Adipocyte (in vitro differentiated cells): ENCODE results near the gene RNF121.
A peak's percentile ranks its signal among the peaks of the same experiment; 100 is the strongest.

Source experiments
- DNase-seq: peaks from one replicate; pipeline ENCODE4 v3.0.0-alpha.2; 2015; ENCODE audit warnings: low read depth
- H3K27me3 ChIP-seq: replicated peaks from 2 replicates; pipeline ENCODE4 v1.7.0; 2013; ENCODE audit warnings: mild to moderate bottlenecking, low read length, moderate library complexity; ENCODE audit not compliant: control insufficient read depth, insufficient read depth
- H3K36me3 ChIP-seq: 2 replicates; pipeline ENCODE4 v1.7.0; 2013; ENCODE audit warnings: low read length, mild to moderate bottlenecking, moderate library complexity; ENCODE audit not compliant: control insufficient read depth, insufficient read depth, severe bottlenecking
- H3K4me1 ChIP-seq: 2 replicates; pipeline ENCODE4 v1.7.0; 2013; ENCODE audit warnings: mild to moderate bottlenecking, low read length, moderate library complexity; ENCODE audit not compliant: control insufficient read depth, insufficient read depth
- H3K4me3 ChIP-seq: 2 replicates; pipeline ENCODE4 v1.7.0; 2013; ENCODE audit warnings: mild to moderate bottlenecking, low read length, moderate library complexity
- H3K9ac ChIP-seq: 2 replicates; pipeline ENCODE4 v1.7.0; 2013; ENCODE audit warnings: mild to moderate bottlenecking, low read length, moderate library complexity
- H3K9me3 ChIP-seq: 2 replicates; pipeline ENCODE4 v1.7.0; 2013; ENCODE audit warnings: mild to moderate bottlenecking, low read length, moderate library complexity; ENCODE audit not compliant: control insufficient read depth

The RNF121 gene

DNA sequence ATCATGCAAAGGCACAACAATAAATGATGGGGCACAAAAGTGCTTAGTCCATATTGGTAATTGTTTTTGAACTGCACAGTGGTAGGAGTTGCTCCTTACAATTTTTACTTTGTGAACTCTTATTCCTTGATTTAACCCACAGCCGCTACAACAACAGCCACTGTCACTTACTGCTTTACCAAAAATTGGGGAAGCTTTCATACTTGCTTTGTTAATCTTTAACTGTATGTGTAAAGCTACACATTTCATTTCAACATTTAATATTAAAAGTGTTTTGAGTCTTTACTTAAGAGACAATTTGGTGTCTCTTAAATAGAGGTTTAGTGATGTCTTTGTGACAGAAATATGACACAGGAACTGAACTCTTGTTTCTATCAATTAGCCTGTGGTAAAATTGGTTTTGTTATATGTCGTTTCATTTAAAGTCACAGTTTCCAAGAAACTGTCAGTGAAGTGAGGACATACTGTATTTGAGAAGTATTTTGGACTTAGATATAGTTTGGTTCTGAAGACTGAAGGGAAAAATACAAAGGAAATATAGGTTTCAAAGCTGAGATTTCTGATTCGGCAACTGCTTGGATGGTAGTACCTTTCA is 63.4 kb downstream of the RNF121 start:
- Histone ChIP-seq H3K9me3 (no peaks in the 10 kb centered on the region), H3K36me3 (peaks cover 8% of the 10 kb centered on the region), H3K4me1 (peaks cover 10% of the 10 kb centered on the region), H3K9ac (no peak overlapping the region), H3K27me3 (no peaks in the 10 kb centered on the region), H3K4me3 (no peak overlapping the region)
- no peak for DNase-seq

DNA sequence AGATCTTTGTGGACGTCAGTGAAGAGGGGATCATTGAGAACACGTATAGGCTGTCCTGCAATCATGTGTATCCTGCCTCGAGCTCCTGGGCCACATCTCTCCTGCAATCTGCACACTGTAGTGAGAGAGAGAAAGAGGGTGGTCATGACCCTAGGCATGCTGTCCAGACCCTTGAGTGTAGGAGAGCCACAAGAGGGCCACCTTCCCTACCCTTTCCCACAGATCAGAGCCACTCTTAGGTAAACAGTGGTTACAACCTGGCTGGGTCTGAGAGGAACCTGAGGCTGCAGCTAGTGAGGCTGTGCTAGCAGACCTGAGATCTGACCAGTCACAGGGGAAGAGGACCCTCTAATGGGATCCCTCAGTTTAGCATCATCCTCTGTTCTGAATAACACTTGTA is 65.9 kb downstream of the RNF121 start:
- no peaks in the 10 kb centered on the region for H3K27me3 ChIP-seq
- H3K4me1 ChIP-seq = peaks cover 8% of the 10 kb centered on the region
- no peak overlapping the region for H3K4me3 ChIP-seq
- no peak overlapping the region for H3K9ac ChIP-seq
- H3K9me3 ChIP-seq = no peaks in the 10 kb centered on the region
- DNase-seq = no peak
- peaks cover 8% of the 10 kb centered on the region for H3K36me3 ChIP-seq

DNA sequence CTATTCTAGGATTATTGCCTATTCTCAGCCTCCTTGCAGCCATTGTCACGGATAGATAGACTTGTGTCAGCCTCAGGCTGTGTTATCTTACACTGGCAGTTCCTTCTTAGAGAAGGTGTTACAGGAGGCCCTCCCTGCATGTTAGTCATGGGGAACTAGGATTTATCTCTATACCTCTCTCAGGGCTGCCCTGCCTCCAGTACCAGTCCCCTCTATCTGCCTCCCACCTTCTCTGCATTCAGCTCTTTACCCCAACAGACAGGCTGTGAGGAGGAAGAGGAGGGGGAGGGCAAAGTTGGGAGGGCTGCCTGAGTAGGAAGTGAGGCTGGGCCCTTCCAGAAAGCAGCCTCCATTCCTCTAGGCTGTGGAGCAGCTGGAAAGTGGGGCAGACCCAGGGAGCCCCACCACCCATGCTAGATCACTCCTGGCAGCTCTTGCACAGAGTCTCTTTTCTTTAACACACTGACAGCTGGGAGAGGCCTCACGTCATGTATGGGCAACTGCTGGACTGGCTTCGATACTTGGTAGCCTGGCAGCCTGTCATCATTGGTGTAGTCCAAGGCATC is 67.0 kb downstream of the RNF121 start:
- no peak overlapping the region for H3K9ac ChIP-seq
- no peaks in the 10 kb centered on the region for H3K9me3 ChIP-seq
- H3K4me1 ChIP-seq = peaks cover 9% of the 10 kb centered on the region
- H3K36me3 ChIP-seq = peaks cover 3% of the 10 kb centered on the region
- H3K27me3 ChIP-seq = no peaks in the 10 kb centered on the region
- DNase-seq = no peak
- H3K4me3 ChIP-seq = no peak overlapping the region

DNA sequence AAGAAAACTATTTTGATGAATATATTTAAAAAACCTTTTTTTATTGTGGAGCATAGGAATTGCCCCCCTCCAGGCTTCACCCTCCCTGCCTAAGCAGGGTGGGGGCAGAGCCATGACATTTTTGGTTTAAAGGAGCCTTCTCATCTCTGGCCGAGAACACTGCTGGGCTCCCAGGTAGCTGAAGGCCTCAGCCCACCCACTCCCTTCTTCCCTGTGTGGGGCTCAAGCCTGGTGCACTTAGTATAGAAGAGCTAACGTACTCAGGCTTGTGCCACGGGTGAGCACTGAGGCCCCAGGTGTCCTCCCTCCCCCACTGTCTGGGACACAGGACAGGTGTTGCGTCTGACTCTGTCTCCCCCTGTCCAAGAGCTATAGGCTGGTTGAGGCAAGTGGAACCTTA is 67.7 kb downstream of the RNF121 start:
- Histone ChIP-seq H3K36me3 (no peaks in the 10 kb centered on the region), H3K9me3 (no peaks in the 10 kb centered on the region)

DNA sequence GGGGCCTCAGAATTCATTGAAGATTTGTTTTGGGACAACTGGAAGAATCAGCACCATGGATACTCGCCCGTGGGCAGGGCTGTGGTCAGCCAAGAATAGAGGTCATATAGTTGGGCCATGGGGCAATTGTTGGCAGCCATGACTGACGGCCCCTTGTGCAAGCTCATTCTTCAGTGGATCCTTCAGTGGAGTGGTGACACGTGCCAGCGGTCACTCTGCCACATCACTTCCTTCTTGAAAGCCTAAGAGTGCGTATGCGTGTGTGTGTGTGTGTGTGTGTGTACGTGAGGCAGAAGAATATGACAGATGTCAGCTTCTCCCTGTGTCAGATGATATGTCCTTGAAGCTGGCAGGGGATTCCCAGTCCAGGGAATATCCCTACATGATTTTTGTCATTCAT is 68.1 kb downstream of the RNF121 start:
- DNase-seq = no peak
- Histone ChIP-seq H3K4me1 (peaks cover 9% of the 10 kb centered on the region), H3K27me3 (no peaks in the 10 kb centered on the region), H3K4me3 (no peak overlapping the region), H3K36me3 (peaks cover 4% of the 10 kb centered on the region), H3K9ac (no peak overlapping the region), H3K9me3 (no peaks in the 10 kb centered on the region)

More for the DNA sequence above, 67.7 kb downstream of the RNF121 start:
- no peak overlapping the region for H3K4me3 ChIP-seq
- peaks cover 9% of the 10 kb centered on the region for H3K4me1 ChIP-seq
- H3K9ac ChIP-seq = no peak overlapping the region
- no peak for DNase-seq
- no peaks in the 10 kb centered on the region for H3K27me3 ChIP-seq

DNA sequence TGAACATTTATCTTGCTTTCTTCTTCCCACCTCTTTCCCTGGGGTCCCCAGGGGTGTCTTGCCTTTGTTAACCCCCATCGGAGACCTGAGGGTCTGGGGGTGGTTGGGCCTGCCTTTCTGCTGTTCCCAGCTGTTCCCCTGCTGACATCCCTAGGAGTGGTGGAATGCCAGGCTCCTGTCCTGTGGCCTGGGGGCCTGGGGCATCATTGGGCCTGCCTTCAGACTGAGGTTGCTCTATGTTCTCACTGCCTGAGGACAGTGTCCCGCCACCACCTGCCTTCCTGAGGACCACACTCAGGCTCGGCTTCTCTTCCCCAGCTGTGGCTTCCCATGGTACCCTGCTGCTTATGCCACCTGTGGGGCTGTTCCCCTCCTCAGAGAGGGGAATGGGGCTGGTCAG is 68.7 kb downstream of the RNF121 start:
- Histone ChIP-seq H3K36me3 (peaks cover 10% of the 10 kb centered on the region), H3K9ac (no peak overlapping the region), H3K9me3 (no peaks in the 10 kb centered on the region), H3K4me3 (no peak overlapping the region), H3K4me1 (peaks cover 9% of the 10 kb centered on the region), H3K27me3 (no peaks in the 10 kb centered on the region)
- no peak for DNase-seq

DNA sequence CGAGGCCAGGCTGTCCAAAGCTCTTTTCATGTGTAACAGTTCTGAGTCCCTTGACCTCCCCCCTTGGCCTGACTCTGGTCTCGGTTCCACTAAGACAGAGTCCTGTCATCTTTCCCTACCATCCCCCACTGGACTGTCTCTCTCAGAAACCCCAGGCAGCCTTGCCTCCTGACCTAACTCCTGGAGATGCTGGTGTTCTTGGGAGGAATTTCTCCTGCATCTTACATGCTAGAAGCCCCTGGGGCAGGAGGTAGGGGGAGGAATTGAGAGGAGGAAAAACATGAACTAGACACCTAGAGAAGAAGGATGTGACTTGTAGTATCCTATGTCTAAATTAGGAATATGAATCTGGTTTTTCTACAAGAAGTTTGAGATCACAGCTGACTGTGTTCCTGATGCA is 69.2 kb downstream of the RNF121 start:
- Histone ChIP-seq H3K9me3 (no peaks in the 10 kb centered on the region), H3K27me3 (no peaks in the 10 kb centered on the region), H3K9ac (no peak overlapping the region), H3K4me1 (peaks cover 9% of the 10 kb centered on the region), H3K4me3 (no peak overlapping the region), H3K36me3 (peaks cover 15% of the 10 kb centered on the region)
- no peak for DNase-seq

DNA sequence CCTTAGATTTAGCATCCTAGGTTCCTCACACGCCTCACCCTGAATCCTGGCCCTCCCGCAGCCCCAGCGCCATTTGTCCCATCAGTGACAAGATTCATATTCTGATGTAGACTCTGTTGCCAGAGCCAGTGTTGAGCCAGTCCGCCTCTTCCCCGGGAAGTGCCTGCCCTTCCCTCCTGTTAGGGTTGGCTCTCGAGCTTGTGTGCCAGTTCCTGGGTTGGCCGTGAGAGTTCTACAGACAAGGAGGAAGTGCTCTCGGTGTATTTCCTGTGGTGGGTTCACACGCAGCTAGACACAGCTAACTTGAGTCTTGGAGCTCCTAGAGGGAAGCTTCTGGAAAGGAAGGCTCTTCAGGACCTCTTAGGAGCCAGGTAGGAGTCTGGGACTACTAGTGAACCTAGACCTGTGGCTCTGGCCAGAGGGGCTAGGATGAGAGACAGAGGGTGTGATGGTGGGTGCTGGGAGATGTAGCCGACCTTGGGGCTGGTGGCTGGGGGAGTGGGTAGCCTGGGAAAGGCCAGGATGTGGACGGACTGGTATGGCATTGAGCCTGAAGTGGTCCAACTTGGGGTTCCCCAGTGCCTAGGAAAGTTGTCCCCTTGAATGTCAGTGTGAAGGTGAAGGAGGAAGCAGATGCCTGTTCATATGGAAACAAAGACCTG is 69.9 kb downstream of the RNF121 start, which contains the start of gene IL18BP:
Gene IL18BP (plus strand): TSS at position 261 of the 662 bp plus-strand sequence. CDS start 1,076 bp downstream, outside the sequence.
- H3K27me3 ChIP-seq = no peaks in the 10 kb centered on the region
- no peak for DNase-seq
- no peaks in the 10 kb centered on the region for H3K9me3 ChIP-seq
- peak within 1 kb of the TSS; percentile 25 for H3K4me3 ChIP-seq
- peak within 1 kb of the TSS; percentile 20 for H3K9ac ChIP-seq
- peaks cover 22% of the 10 kb centered on the region for H3K36me3 ChIP-seq
- peaks cover 9% of the 10 kb centered on the region for H3K4me1 ChIP-seq

DNA sequence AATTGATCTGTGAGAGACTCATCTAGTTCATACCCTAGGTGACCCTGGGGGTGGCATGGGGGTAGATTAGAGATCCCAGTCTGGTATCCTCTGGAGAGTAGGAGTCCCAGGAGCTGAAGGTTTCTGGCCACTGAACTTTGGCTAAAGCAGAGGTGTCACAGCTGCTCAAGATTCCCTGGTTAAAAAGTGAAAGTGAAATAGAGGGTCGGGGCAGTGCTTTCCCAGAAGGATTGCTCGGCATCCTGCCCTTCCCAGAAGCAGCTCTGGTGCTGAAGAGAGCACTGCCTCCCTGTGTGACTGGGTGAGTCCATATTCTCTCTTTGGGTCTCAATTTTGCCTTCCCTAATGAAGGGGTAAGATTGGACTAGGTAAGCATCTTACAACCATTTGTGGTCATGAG is 70.5 kb downstream of the RNF121 start:
- H3K4me3 ChIP-seq = peak overlapping the region; percentile 25
- no peaks in the 10 kb centered on the region for H3K27me3 ChIP-seq
- peaks cover 9% of the 10 kb centered on the region for H3K4me1 ChIP-seq
- H3K9me3 ChIP-seq = no peaks in the 10 kb centered on the region
- peak; percentile 32 for DNase-seq
- peak overlapping the region; percentile 20 for H3K9ac ChIP-seq
- H3K36me3 ChIP-seq = peaks cover 28% of the 10 kb centered on the region

DNA sequence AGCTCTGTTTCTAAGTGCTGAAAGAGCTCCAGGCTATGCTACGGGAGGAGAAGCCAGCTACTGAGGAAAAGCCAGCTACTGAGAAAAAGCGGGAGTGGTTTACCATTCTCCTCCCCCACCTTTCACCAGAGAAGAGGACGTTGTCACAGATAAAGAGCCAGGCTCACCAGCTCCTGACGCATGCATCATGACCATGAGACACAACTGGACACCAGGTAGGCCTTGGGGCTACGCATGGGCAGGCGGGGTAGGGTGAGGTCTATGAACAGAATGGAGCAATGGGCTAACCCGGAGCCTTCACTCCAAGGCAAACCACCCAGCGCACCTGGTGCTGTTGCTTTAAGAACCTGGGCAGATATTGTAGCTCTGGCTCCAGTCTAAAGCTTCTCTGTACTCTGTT is 71.0 kb downstream of the RNF121 start:
- Histone ChIP-seq H3K9ac (peak overlapping the region; percentile 20), H3K9me3 (no peaks in the 10 kb centered on the region), H3K4me1 (peaks cover 9% of the 10 kb centered on the region), H3K4me3 (peak overlapping the region; percentile 25), H3K36me3 (peaks cover 32% of the 10 kb centered on the region), H3K27me3 (no peaks in the 10 kb centered on the region)
- DNase-seq = no peak

DNA sequence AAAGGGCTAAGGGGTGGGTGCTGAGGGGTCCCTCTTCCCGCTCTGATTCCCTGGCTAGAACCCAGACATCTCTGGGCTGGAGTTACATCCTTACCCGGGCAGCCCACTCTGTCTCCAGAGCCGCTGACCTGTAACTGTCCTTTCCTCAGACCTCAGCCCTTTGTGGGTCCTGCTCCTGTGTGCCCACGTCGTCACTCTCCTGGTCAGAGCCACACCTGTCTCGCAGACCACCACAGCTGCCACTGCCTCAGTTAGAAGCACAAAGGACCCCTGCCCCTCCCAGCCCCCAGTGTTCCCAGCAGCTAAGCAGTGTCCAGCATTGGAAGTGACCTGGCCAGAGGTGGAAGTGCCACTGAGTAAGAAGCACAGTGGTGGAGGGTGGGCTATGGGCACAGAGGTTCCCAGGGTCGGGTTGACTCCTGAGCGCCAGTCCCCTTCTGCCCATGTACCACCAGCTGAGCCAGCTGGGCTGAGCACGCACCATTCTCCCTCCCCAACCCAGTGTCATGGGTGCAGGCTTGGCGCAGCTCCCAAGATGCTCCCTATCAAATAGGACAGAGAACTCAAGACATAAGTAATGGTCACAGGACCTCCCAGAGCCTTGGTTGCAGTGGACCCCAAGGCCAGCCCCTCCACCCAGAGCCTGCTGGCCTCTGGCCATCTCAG is 71.5 kb downstream of the RNF121 start:
- Histone ChIP-seq H3K36me3 (peaks cover 38% of the 10 kb centered on the region), H3K9me3 (no peaks in the 10 kb centered on the region), H3K4me3 (no peak overlapping the region), H3K27me3 (no peaks in the 10 kb centered on the region), H3K9ac (no peak overlapping the region), H3K4me1 (peaks cover 9% of the 10 kb centered on the region)
- DNase-seq = no peak
